IPS DF 4.7 (cell line): ENCODE results near the gene ARHGAP19.
"Not testable (repeated sequence)": the region's sequence is repeated elsewhere in the genome, so short reads cannot be mapped to it uniquely, and the experiment has no call there.

Source experiments
- DNase-seq: peaks from one replicate; pipeline ENCODE4 v3.0.0-alpha.2; 2013; ENCODE audit warnings: low spot score; ENCODE audit errors: extremely low read depth

The ARHGAP19 gene

GRCh38 chr10:97321804-97322190 lies 29.4 kb upstream of the ARHGAP19 start:
- no peak for DNase-seq

GRCh38 chr10:97321032-97321803 lies 28.8 kb upstream of the ARHGAP19 start:
- no peak for DNase-seq

GRCh38 chr10:97320480-97321031 lies 28.1 kb upstream of the ARHGAP19 start:
- DNase-seq, result no peak

- no peak for DNase-seq
Observed at GRCh38 chr10:97319671-97320479, 27.4 kb upstream of the ARHGAP19 start.

- no peak for DNase-seq
Observed at GRCh38 chr10:97318772-97319651, 26.6 kb upstream of the ARHGAP19 start, which contains the start of gene FRAT1. TSS of gene FRAT1 (plus strand) at chr10:97319271. CDS start at chr10:97319454, 183 bp downstream.

- no peak for DNase-seq
Observed at GRCh38 chr10:97314671-97315070, 22.2 kb upstream of the ARHGAP19 start.

- no peak for DNase-seq
Observed at GRCh38 chr10:97312897-97313296, 20.5 kb upstream of the ARHGAP19 start.

- DNase-seq, result no peak
Observed at GRCh38 chr10:97311111-97311626, 18.7 kb upstream of the ARHGAP19 start.

GRCh38 chr10:97307866-97308780 lies 15.7 kb upstream of the ARHGAP19 start:
- DNase-seq, result no peak

- no peak for DNase-seq
Observed at GRCh38 chr10:97307441-97307840, 15.0 kb upstream of the ARHGAP19 start.

GRCh38 chr10:97302088-97302791 lies 9.8 kb upstream of the ARHGAP19 start:
- DNase-seq, result no peak

GRCh38 chr10:97300980-97301379 lies 8.5 kb upstream of the ARHGAP19 start:
- no peak for DNase-seq

- no peak for DNase-seq
Observed at GRCh38 chr10:97298223-97298571, 5.8 kb upstream of the ARHGAP19 start.

- DNase-seq, result no peak
Observed at GRCh38 chr10:97297556-97298222, 5.3 kb upstream of the ARHGAP19 start.

GRCh38 chr10:97292862-97293198 lies 393 bp upstream of the ARHGAP19 start:
- DNase-seq, result no peak

GRCh38 chr10:97291357-97292096 lies 910 bp downstream of the ARHGAP19 start:
- DNase-seq, result no peak

GRCh38 chr10:97290576-97291356 lies 1.7 kb downstream of the ARHGAP19 start:
- not testable (repeated sequence) for DNase-seq
